Measurements from ENCODE around the gene ZNF292. TPM values are rescaled to one million over a fixed set of nuclear protein-coding genes. Genes with fewer than 3 reads are reported as not detected.

Gene ZNF292
- total and polyA plus RNA-seq, 2 donors (not counting 1 experiment from before 2014, with no cell fraction given): 10.1 to 84.1 TPM

DNA sequence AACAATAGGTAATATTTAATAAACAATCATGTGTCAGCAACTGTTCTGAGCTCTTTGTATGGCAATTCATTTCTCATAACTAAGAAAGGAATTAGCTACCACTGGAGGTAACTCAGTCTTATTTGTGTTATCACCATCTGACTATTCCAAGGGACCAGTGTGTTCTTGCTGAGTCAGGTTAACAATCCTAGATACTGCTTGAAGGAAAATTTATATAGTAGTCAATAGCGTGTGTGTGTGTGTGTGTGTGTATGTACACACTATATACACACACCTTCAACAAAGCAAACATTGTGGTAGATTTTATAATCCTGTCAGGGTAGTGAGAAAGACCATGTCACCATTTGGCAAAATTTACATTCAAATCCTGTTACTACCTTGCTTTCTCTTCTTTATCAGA is 121.3 kb downstream of the ZNF292 start:
- Histone ChIP-seq H3K4me1 (ENCODE audit: control insufficient read depth in 2 of 2, insufficient read depth in 2 of 2, low read length in 2 of 2) (no peaks in the 10 kb centered on the region), H3K9me3 (ENCODE audit: control extremely low read depth in 1 of 3, control insufficient read depth in 2 of 3, insufficient read depth in 1 of 3, low read length in 2 of 3) (no peaks in the 10 kb centered on the region), H3K27ac (ENCODE audit: low read length in 2 of 2) (no peak overlapping the region), H3K79me2 (ENCODE audit: control insufficient read depth, insufficient read depth, low read length) (no peaks in the 10 kb centered on the region), H3K4me2 (replicated peaks; ENCODE audit: low read depth, low read length, poor library complexity, severe bottlenecking) (no peak overlapping the region), H4K20me1 (ENCODE audit: control insufficient read depth, insufficient read depth, low read length, poor library complexity, severe bottlenecking) (no peaks in the 10 kb centered on the region), H2AFZ (ENCODE audit: insufficient read depth, low read depth, low read length, poor library complexity, severe bottlenecking) (no peak overlapping the region), H3K4me3 (ENCODE audit: control extremely low read depth in 1 of 5, extremely low read depth in 1 of 5, insufficient read depth in 1 of 5, low read depth in 2 of 5, low read length in 4 of 5) (no peak overlapping the region), H3K27me3 (replicated peaks in 1 of 4; ENCODE audit: control extremely low read depth in 1 of 4, control insufficient read depth in 3 of 4, insufficient read depth in 4 of 4, low read length in 3 of 4) (no peaks in the 10 kb centered on the region), H3K36me3 (replicated peaks in 1 of 2; ENCODE audit: control extremely low read depth in 1 of 2, control insufficient read depth in 1 of 2, extremely low read depth in 1 of 2, insufficient read depth in 2 of 2, low read length in 1 of 2) (no peaks in the 10 kb centered on the region), H3K9ac (ENCODE audit: low read length) (no peak overlapping the region)
- Mint-ChIP-seq H3K9me3 (ENCODE audit: insufficient read depth) (no peaks in the 10 kb centered on the region), H3K27me3 (no peaks in the 10 kb centered on the region), H3K4me1 (peaks cover 3% of the 10 kb centered on the region), H3K4me3 (no peak overlapping the region), H3K27ac (no peak overlapping the region)
- intact Hi-C loops (cut with micrococcal nuclease): no loop called here
- DNase-seq (no peak), ATAC-seq (ENCODE audit: low read depth) (no peak)
- WGBS (ENCODE audit: insufficient coverage): no CpG with 5 or more reads among the region's 1 CpG
- no peak for TF ChIP-seq EZH2 (IDR thresholded peaks at IDR 0.05; ENCODE audit: borderline replicate concordance, insufficient read depth, low read depth, low read length, poor library complexity, severe bottlenecking)
- TF ChIP-seq, protein P1, sequence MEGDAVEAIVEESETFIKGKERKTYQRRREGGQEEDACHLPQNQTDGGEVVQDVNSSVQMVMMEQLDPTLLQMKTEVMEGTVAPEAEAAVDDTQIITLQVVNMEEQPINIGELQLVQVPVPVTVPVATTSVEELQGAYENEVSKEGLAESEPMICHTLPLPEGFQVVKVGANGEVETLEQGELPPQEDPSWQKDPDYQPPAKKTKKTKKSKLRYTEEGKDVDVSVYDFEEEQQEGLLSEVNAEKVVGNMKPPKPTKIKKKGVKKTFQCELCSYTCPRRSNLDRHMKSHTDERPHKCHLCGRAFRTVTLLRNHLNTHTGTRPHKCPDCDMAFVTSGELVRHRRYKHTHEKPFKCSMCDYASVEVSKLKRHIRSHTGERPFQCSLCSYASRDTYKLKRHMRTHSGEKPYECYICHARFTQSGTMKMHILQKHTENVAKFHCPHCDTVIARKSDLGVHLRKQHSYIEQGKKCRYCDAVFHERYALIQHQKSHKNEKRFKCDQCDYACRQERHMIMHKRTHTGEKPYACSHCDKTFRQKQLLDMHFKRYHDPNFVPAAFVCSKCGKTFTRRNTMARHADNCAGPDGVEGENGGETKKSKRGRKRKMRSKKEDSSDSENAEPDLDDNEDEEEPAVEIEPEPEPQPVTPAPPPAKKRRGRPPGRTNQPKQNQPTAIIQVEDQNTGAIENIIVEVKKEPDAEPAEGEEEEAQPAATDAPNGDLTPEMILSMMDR (IDR thresholded peaks at IDR 0.05): no peak
- CTCF ChIA-PET: interaction anchor here (1.4 kb wide), 1 partner anchor 137 kb away, joined by 3 read pairs; no protein-coding TSS in a partner anchor
- POLR2A ChIA-PET: no interaction called here

DNA sequence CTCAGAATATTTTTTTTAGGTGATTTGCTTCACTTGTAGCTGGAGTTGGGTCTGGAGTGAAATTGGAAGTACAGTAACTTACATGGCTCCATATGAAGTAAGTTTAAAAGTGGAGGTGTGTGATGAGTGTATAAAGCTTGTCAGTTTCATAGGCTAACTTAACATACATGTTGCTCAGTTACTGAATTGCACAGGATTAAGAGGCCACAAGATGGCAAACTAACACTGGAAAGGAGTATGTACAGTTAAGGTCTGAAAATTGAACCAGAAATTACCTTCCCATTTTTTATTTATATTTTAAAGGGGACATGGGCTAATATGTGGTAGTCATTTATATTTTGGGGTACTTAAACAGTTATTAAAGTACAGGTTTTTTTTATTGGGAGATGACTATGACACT is 121.8 kb downstream of the ZNF292 start:
- intact Hi-C loops (cut with micrococcal nuclease): no loop called here
- peaks cover 3% of the 10 kb centered on the region for H3K4me1 Mint-ChIP-seq
- no peak overlapping the region for H3K4me2 ChIP-seq (replicated peaks; ENCODE audit: low read depth, low read length, poor library complexity, severe bottlenecking)
- no peaks in the 10 kb centered on the region for H3K36me3 ChIP-seq (replicated peaks in 1 of 2; ENCODE audit: control extremely low read depth in 1 of 2, control insufficient read depth in 1 of 2, extremely low read depth in 1 of 2, insufficient read depth in 2 of 2, low read length in 1 of 2)
- H3K27me3 ChIP-seq (replicated peaks in 1 of 4; ENCODE audit: control extremely low read depth in 1 of 4, control insufficient read depth in 3 of 4, insufficient read depth in 4 of 4, low read length in 3 of 4): no peaks in the 10 kb centered on the region
- H3K4me1 ChIP-seq (ENCODE audit: control insufficient read depth in 2 of 2, insufficient read depth in 2 of 2, low read length in 2 of 2): no peaks in the 10 kb centered on the region
- no peaks in the 10 kb centered on the region for H3K9me3 ChIP-seq (ENCODE audit: control extremely low read depth in 1 of 3, control insufficient read depth in 2 of 3, insufficient read depth in 1 of 3, low read length in 2 of 3)
- no peak for TF ChIP-seq EZH2 (IDR thresholded peaks at IDR 0.05; ENCODE audit: borderline replicate concordance, insufficient read depth, low read depth, low read length, poor library complexity, severe bottlenecking)
- TF ChIP-seq, protein P1 (IDR thresholded peaks at IDR 0.05): no peak
- H2AFZ ChIP-seq (ENCODE audit: insufficient read depth, low read depth, low read length, poor library complexity, severe bottlenecking): no peak overlapping the region
- H3K9me3 Mint-ChIP-seq (ENCODE audit: insufficient read depth): no peaks in the 10 kb centered on the region
- H3K27ac ChIP-seq (ENCODE audit: low read length in 2 of 2): no peak overlapping the region
- ATAC-seq (ENCODE audit: low read depth): no peak
- no peak overlapping the region for H3K4me3 Mint-ChIP-seq
- ChIA-PET CTCF (interaction anchor here (1.4 kb wide), 1 partner anchor 137 kb away, joined by 3 read pairs; no protein-coding TSS in a partner anchor), POLR2A (no interaction called here)
- H3K4me3 ChIP-seq (ENCODE audit: control extremely low read depth in 1 of 5, extremely low read depth in 1 of 5, insufficient read depth in 1 of 5, low read depth in 2 of 5, low read length in 4 of 5): no peak overlapping the region
- H3K9ac ChIP-seq (ENCODE audit: low read length): no peak overlapping the region
- H3K27ac Mint-ChIP-seq: no peak overlapping the region
- no peaks in the 10 kb centered on the region for H3K27me3 Mint-ChIP-seq
- H4K20me1 ChIP-seq (ENCODE audit: control insufficient read depth, insufficient read depth, low read length, poor library complexity, severe bottlenecking): no peaks in the 10 kb centered on the region
- H3K79me2 ChIP-seq (ENCODE audit: control insufficient read depth, insufficient read depth, low read length): no peaks in the 10 kb centered on the region
- no peak for DNase-seq

Data from B cell (primary cell).